Non-pigmented ciliary epithelial cell (primary cell): ENCODE data around the gene RBMS1.
A peak's percentile ranks its signal among the peaks of the same experiment; 100 is the strongest.

Source experiments
- DNase-seq: peaks from one replicate; pipeline ENCODE4 v3.0.0-alpha.2; 2010; ENCODE audit warnings: low read depth

Gene RBMS1

GRCh38 chr2:160253440-160254188 lies 240.0 kb downstream of the RBMS1 start:
- no peak for DNase-seq

DNA sequence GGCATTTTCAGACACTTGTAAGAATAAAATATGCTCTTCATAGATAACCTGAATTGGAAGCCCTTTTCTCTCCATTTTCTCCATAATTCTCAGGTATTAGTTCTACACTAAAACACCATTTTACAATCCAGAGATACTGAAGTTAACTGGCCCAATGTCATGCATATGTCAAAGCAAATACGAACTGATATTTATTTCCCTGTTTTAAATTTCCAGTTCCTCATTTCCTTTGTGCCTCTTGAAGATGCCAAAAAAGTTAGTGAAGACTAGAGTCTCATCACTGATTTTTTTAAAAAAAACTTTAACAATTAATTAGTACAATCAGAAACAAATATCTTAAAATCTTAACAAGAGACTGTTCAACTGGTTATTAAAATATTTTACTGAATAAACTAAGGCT lies 240.7 kb downstream of the RBMS1 start:
- no peak for DNase-seq

DNA sequence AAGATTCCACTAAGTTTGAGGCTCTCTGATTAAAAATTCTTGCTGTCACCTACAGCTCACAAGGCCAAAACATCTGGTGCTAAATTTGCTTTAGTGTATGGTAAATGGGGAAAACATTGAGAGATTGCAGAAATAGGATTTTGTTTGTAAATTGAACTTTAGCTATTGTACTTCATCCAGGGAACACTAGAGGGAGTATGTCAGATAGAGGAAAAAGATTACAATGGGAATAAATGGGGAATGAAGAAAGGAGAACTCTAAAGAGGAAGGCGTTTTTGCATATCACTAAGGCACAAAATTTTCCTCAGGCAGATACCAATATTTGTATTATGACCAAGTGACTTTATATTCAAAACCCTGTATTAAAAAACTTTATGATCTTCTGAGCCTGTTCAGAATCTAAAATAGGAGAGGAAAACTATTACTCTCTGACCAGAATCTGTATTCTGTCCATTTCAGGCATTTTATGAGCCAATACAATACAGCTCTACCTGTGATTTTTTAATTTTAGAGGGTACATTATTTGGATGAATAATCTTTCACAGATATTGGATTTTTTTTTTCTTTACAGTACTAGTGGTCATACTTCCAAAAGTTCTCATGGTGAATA lies 241.2 kb downstream of the RBMS1 start:
- no peak for DNase-seq

GRCh38 chr2:160251569-160251968 lies 242.0 kb downstream of the RBMS1 start:
- no peak for DNase-seq

GRCh38 chr2:160249876-160250275 lies 243.7 kb downstream of the RBMS1 start:
- no peak for DNase-seq

GRCh38 chr2:160247296-160248035 lies 246.1 kb downstream of the RBMS1 start:
- no peak for DNase-seq

- no peak for DNase-seq
Observed at GRCh38 chr2:160246356-160246755, 247.3 kb downstream of the RBMS1 start.

- DNase-seq = no peak
Observed at GRCh38 chr2:160245614-160246155, 247.9 kb downstream of the RBMS1 start.

DNA sequence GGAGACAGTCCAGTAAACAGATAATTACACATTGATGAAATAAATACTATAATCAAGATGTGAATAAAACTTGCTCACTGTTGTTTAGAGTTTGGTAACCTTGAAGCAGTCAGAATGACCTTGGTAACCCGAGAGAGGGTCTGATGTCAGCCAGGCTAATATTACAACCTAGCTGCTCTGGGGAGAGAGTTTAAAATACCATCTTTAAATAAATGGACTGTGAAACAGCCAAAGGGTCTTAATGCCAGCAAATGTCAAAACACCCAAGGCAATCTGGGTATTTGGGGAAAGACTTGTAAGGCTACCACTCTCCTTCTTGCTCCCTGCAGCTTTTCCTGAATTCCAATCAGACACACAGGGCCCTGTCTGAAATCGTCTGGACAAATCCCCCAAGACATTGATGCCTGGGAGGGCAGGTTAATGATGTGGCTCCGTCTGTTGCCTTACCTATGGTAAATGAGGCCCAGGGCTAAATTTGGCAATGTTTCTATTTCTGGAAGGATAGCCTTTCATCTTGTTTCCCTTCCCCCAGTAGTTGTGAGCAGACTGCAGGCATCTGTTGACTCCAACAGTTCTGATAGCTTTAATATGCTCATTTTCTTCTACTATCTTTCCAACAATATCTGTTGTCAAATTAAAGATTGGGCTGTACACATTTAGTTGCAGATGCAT lies 250.6 kb downstream of the RBMS1 start:
- DNase-seq = no peak

GRCh38 chr2:160241251-160242137 lies 252.1 kb downstream of the RBMS1 start:
- DNase-seq = peak; percentile 71

DNA sequence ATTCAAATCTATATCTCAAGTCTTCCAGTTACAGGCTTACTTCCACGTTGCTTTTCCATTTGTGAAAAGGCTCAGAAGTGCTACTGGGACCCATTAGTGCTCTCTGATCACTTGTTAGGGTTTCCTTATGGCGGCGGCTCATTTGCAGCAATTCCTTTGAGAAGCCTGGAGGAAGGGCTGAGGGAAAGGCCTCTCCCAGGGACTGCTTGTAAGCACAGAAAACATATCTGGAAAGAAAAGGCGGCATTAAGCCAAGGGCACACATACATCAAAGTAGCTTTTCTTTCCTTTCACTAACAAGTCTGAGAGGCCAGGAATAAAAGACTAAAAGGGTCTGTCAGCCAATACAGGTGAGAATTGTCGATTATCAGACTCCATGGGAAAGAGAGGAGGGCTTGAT lies 254.2 kb downstream of the RBMS1 start:
- DNase-seq = no peak

- DNase-seq = no peak
Observed at GRCh38 chr2:160238392-160238791, 255.2 kb downstream of the RBMS1 start.

DNA sequence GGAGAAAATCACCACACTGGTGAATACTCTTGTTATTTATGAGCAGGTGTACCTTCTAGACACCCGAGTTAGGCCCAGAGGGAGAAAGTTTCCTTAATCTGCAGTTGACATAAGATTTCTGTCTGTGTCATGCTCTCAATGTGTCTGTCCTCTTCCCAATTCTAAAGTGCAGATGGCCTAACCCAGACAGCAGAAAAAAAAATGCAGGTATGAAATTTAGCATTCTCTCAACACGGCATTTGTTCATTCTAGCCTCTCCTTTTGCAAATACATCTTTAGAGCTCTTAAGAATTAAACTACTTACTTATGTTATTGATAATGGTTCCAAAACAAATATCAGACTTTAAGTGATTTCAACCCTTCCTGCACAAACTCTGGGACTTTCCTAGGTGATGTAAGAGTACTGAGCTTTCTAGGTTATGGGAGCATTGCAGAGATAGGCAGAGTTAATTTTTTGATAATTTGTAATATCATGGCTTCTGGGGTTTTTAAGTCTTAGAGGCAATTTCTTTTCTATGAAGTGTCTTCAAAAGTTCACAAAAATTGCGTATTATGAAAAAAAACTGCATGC lies 260.6 kb downstream of the RBMS1 start:
- no peak for DNase-seq

- no peak for DNase-seq
Observed at GRCh38 chr2:160229591-160229990, 264.0 kb downstream of the RBMS1 start.

DNA sequence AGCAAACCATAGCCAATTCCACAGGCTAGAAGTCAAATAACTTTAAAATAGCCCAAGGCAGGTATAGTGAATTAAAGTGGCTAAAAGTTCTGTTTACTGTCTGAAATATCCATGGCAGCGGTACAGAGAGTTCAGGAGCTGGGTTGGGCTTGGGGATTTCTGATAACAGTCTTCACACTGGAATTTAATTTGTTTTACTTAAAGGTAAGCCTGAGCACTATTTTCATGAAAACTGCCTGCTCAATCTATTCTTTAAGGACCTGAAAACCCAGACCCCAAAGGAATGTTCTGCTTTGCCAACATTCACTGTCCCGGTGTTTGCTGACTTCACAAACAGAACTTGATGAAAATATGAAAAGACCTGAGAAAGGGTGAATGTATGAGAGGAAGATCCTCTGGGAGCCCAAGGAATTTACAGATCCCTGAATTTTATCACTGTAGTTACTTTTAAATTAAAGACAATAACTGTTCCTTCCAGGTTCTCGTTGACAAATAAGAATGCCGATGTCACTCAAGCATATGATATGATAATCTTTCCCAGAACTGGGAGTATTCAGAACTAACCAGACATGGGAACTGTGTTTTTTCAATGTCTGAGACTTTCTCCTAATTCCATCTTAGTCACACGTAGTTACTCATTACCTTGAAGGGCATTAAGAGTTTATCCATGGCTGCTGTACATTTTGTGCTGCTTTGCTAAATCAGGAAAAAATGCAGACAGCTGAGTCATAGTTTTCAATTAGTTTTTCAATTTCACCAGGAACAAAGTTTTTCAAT lies 265.3 kb downstream of the RBMS1 start:
- peak; percentile 96 for DNase-seq

- DNase-seq = no peak
Observed at GRCh38 chr2:160227293-160227915, 266.2 kb downstream of the RBMS1 start.

DNA sequence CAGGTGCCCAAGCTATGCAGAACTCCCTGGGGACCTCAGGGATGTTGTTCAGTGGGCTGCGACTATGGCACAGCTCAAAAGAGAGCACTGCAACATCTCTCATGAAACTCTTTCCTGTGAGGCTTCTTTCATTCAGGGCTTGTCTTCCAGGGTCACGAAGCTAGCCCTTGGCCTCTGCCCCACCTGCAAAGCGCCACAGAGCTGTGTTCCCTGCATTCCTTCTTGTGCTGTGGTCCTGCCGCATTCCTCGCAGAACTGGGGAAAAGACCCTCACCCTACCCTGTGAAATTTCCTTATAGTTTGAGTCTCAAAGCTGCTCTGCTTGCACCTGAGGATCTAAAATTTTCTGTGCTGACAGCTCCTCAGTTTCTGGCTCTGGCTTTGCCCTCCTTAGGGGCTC lies 267.2 kb downstream of the RBMS1 start:
- DNase-seq = no peak

GRCh38 chr2:160225722-160226121 lies 267.9 kb downstream of the RBMS1 start:
- no peak for DNase-seq

DNA sequence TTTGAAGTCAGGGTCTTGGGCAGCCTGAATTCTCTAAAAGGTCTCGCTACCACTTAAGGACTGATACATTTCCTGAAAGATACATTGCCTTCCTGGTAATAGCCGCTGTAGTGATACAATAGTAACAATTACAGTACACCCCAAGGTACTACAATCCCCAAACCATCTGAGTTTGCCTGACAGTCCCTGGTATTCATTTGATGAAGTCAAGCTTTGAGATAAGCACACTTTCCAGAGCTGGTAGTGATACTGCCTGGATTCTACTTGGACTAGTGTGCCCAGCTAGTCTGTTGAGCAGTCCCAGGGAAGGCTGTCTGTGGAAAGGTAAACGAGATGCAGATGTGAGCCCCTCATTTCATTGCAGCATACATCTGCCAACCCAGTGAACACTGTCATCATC lies 269.1 kb downstream of the RBMS1 start:
- DNase-seq = no peak

DNA sequence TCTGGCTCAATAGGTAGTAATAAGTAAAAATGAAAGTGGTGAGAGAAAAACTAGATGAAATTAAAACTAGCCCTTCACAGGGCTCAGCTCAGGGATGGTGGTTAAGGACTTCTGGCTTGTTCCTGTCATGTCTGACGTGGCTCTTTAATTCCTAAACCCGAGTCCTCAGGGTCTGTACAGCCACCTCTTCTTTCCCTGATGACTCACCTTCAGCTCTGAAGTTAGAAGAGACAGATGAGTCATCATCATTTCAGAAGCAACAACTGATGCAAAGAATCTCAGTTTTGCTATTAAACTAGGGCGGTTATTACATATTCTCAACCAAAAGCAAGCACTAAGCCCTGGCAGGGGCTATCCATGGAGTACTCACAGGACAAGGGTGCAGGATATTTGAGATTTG lies 269.5 kb downstream of the RBMS1 start:
- peak; percentile 97 for DNase-seq
